Epithelial cell of prostate (primary cell): Measurements from ENCODE around the gene SDR39U1.
"Not testable (repeated sequence)": the region's sequence is repeated elsewhere in the genome, so short reads cannot be mapped to it uniquely, and the experiment has no call there.

Source experiments
- DNase-seq: peaks from one replicate; pipeline ENCODE4 v3.0.0-alpha.2; 2011; ENCODE audit warnings: low read depth, low spot score
- H3K27ac ChIP-seq: fragments of 450-650 bp; 2 replicates; pipeline ENCODE4 v1.5.1; 2017; ENCODE audit warnings: mild to moderate bottlenecking

Gene SDR39U1

GRCh38 chr14:24442240-24443052, at the start of gene SDR39U1:
Gene SDR39U1, minus strand, starts transcription at chr14:24442776. Its CDS starts 7 bp downstream, at chr14:24442769.
- H3K27ac ChIP-seq: peak within 1 kb of the TSS; percentile 98
- peak; percentile 88 for DNase-seq

- H3K27ac ChIP-seq, DNase-seq: not testable (repeated sequence)
These were observed 49.2 kb upstream of the SDR39U1 start for GRCh38 chr14:24491586-24492408.

- DNase-seq: no peak
- no peak overlapping the region for H3K27ac ChIP-seq
These were observed 41.2 kb upstream of the SDR39U1 start for GRCh38 chr14:24483604-24484252.

- not testable (repeated sequence) for DNase-seq, H3K27ac ChIP-seq
These were observed 40.2 kb upstream of the SDR39U1 start for GRCh38 chr14:24482699-24483303.

GRCh38 chr14:24481622-24482324, 39.2 kb upstream of the SDR39U1 start:
- no peak for DNase-seq
- H3K27ac ChIP-seq: no peak overlapping the region

GRCh38 chr14:24479999-24480398, 37.4 kb upstream of the SDR39U1 start:
- not testable (repeated sequence) for H3K27ac ChIP-seq, DNase-seq

- H3K27ac ChIP-seq: no peak overlapping the region
- DNase-seq: no peak
These were observed 32.7 kb upstream of the SDR39U1 start for GRCh38 chr14:24475261-24475660.

- no peak for DNase-seq
- H3K27ac ChIP-seq: no peak overlapping the region
These were observed 30.6 kb upstream of the SDR39U1 start for GRCh38 chr14:24473211-24473610.

- DNase-seq, H3K27ac ChIP-seq: not testable (repeated sequence)
These were observed 27.9 kb upstream of the SDR39U1 start for GRCh38 chr14:24470450-24470849.

- H3K27ac ChIP-seq: no peak overlapping the region
- no peak for DNase-seq
These were observed 23.2 kb upstream of the SDR39U1 start for GRCh38 chr14:24465805-24466204.

- no peak overlapping the region for H3K27ac ChIP-seq
- no peak for DNase-seq
These were observed 22.8 kb upstream of the SDR39U1 start for GRCh38 chr14:24465368-24465767.

GRCh38 chr14:24463884-24464785, 21.6 kb upstream of the SDR39U1 start:
- H3K27ac ChIP-seq: no peak overlapping the region
- no peak for DNase-seq

- no peak for DNase-seq
- no peak overlapping the region for H3K27ac ChIP-seq
These were observed 20.7 kb upstream of the SDR39U1 start for GRCh38 chr14:24463017-24463883.

- DNase-seq: no peak
- peak overlapping the region; percentile 56 for H3K27ac ChIP-seq
These were observed 18.8 kb upstream of the SDR39U1 start for GRCh38 chr14:24461336-24461735.

GRCh38 chr14:24459331-24459730, 16.8 kb upstream of the SDR39U1 start:
- H3K27ac ChIP-seq: no peak overlapping the region
- DNase-seq: no peak

- H3K27ac ChIP-seq: no peak overlapping the region
- DNase-seq: no peak
These were observed 16.2 kb upstream of the SDR39U1 start for GRCh38 chr14:24458736-24459135.

GRCh38 chr14:24456980-24457379, 14.4 kb upstream of the SDR39U1 start:
- no peak for DNase-seq
- H3K27ac ChIP-seq: no peak overlapping the region

GRCh38 chr14:24450828-24451227, 8.3 kb upstream of the SDR39U1 start:
- not testable (repeated sequence) for DNase-seq, H3K27ac ChIP-seq
